GM19395 (cell line): Measurements from ENCODE around the gene EME1.

Experiments used
- ATAC-seq: cut with Tn5 transposase; IDR thresholded peaks from one replicate; pipeline ENCODE4 v1.9.1; 2021; ENCODE audit warnings: mild to moderate bottlenecking, moderate library complexity; ENCODE audit not compliant: unreplicated experiment

Gene EME1

DNA sequence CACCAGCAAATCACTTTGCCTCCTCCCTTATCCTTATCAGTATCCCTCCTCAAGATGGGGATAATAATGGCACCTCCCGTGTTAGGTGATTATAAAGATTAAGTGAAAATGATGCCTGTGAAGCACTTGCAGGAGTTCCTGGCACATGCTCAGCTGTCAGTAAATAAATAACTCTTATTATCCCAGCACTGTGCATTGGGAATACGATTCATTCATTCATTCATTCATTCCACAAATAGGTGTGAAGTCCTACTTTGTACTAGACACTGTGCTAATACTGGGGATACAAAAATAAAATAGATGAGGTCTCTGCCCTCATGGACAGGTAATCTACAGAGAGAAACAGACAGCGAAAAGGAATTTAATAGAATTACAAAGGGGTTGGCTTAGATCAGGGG, 25.1 kb upstream of the EME1 start:
- ATAC-seq: no peak

DNA sequence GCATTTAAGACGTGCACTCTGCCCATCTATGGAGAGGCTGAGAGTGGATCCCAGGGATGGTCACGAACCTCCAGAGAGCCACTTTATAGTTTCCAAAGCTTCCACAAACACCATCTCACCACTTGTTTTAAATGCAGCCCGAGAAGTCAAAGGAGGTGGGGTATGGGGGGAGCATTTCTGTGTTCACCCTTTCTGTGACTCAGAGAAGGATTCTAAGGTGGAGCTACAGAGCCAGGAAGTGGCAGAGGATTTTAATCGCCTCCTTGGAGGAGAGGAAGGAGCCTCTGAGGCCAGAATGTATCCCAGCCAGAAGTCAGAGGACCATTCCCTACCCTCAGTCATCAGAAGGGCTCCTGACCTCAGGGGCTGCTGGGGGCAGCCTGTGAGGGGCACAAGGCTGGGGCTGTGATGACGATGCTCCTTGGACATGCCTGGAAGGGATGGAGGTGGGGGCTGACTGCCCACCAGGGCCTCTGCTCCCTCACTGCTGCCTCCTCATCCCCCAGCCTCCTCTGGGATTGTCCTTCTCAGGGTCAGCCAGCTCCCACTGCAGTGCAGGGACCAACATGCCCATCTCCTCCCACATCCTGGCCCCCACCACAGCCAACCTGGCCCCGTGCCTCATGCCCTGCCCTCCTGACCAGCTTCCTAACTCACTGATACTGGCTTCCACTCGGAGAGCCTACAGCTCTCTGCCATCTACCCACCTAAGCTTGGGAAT, 24.3 kb upstream of the EME1 start:
- no peak for ATAC-seq

DNA sequence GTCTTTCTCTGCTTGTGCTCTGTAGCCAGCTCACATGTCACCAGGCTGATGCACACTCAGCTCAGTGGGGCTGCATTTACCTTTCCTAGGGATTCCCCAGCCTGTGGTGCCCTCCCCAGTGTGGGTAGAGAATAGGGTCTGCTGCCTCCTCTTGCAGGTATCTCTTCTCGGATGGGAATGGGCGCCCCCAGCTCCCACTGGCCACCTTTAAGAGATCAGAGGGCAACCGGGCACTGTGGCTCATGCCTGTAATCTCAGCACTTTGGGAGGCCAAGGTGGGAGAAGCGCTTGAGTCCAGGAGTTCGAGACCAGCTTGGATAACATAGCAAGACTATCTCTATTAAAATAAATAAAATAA, 23.8 kb upstream of the EME1 start:
- no peak for ATAC-seq

DNA sequence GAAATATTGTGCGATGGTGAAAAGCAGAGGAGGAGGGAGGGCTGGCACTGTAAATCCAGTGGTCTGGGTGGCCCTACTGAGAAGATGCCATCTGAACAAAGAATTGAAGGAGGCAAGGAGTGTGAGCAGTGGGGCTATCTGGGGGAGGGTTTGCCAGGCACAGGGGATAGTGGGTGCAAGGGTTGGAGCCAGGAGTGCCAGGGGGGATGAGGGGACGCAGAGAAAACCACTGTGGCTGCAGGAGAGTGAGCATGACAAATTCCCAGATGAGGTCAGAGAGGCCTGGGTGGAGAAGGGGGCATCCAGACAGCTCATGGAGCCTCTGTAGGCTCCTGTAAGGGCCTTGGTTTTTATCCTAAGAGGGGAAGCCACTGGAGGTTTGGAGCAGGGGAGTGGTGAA, 22.3 kb upstream of the EME1 start:
- ATAC-seq: no peak

DNA sequence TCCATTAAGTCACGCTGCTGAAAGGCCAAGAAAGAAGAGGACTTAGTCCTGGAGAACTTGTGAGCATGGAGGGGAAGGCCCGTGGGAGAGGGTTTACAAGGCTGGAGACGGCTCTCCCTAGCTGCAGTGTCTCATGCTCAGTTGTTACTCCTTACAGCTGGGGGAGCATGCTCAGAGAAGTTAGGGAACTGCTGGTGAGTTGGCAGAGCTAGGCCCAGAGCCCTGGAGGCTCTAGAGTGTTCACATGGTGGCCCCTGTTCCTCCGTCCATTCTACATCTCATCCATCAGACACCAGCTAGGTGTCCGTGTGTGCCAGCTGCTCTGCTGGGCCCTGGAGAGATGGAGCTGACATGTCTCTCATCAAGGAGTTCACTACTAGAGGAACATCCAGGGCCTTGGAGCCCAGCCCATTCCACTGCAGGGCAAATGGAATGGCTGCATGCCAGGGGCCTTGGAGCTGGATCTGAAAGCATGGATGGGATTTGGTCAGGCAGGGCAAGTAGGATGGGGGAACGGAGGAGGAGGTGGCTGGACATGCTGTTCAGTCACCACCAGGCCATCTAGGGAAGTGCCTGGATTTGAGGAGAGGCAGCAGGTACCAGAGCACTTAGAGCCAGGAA, 20.8 kb upstream of the EME1 start:
- no peak for ATAC-seq

DNA sequence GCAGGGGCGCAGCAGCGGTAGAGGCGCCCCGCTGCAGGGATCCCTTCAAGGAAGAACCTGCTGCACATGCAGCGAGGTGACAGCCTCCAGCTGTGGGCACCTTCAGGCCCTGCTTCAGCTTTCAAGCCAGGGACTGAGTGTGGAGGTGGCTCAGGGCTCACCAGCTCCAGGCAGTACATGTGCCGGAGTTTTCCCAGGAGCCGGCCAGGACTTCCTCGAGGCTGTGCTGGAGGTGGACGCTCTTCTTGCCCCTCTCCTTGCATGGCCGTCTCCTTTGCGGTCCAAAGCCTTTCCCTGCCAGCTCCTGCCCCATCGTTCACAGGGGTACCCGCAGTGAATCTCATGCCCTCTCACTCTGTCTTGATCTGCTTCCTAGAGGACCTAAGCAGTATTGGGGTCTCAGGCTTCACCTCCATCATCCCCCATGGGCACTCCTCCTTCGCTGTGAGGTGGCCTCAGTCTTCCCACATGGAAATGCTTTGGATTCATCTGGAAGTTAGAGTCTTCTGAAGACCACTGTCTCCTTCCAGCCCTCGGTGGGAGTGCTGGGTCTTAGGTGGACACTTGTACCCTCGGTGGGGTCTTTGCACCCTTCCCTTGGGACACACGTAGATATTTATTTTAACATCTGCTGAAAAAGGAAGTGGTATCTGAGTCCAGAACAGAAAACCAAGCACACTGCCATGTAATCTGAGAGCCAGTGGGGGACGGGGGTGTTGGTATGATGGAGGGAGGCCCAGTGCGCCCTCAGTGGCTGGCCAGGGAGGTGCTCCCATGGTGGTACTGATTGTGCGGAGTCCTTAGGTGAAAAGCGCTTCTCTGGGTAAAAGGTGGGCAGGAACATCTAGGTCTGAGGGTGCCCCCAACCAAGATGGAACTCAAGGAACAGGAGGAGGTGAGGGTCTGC, 20.1 kb upstream of the EME1 start:
- no peak for ATAC-seq

DNA sequence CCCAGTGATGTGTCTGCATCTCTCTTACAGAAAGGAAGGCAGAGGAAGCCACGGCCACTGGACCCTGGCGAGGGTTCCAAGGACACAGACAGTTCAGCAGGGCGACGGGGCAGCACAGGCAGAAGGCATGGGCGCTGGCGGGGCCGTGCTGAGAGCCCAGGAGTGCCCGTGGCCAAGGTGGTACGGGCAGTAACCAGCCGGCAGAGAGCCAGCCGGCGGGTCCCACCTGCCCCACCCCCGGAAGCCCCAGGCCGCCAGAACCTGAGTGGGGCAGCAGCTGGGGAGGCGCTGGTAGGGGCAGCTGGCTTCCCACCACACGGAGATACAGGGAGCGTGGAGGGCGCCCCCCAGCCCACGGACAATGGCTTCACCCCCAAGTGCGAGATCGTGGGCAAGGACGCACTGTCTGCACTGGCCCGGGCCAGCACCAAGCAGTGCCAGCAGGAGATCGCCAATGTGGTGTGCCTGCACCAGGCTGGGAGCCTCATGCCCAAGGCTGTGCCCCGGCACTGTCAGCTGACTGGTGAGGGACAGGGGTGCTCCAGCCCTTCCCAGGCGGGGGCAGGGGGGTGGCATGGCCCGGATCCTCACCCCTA, 19.3 kb upstream of the EME1 start:
- ATAC-seq: no peak

DNA sequence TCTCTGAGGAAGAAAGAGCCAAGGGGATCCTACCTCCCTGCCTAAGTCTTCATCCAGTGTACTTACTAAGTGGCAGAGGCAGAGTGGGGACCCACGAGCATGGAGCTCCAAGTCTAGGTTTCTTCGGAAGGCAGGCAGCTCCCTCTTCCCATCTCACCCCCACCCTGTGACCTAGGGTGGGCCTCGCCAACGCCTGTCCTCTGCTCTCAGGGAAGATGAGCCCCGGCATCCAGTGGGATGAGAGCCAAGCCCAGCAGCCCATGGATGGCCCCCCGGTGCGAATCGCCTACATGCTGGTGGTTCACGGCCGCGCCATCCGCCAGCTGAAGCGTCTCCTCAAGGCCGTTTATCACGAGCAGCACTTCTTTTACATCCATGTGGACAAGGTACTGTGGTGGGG, 18.8 kb upstream of the EME1 start:
- ATAC-seq: no peak

DNA sequence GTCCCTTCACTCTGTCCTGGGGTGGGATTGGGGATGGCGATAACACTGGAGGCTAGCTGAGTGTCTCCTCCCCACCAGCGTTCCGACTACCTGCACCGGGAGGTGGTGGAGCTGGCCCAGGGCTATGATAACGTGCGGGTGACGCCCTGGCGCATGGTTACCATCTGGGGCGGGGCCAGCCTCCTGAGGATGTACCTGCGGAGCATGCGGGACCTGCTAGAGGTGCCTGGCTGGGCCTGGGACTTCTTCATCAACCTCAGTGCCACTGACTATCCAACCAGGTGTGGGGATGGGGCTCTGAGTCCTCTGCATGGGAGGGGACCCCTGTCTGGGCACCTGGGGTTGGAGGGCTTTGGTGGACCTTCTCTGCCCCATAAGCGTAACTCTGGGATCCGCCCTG, 18.3 kb upstream of the EME1 start:
- ATAC-seq: no peak

DNA sequence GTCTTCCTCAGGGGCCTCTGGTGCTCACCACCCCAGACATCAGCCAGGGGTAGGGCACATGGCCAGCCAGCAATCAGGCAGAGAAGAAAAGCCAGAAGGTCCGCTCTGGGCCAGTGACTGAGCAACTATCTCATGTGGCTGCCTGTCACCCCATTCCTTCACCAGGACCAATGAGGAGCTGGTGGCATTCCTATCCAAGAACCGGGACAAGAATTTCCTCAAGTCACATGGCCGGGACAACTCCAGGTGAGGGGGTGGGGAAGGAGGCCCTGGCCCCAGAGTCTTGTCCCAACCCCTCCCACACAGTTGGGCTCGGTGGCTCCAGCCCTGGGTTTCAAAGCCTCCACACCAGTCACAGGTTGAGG, 17.7 kb upstream of the EME1 start:
- no peak for ATAC-seq

DNA sequence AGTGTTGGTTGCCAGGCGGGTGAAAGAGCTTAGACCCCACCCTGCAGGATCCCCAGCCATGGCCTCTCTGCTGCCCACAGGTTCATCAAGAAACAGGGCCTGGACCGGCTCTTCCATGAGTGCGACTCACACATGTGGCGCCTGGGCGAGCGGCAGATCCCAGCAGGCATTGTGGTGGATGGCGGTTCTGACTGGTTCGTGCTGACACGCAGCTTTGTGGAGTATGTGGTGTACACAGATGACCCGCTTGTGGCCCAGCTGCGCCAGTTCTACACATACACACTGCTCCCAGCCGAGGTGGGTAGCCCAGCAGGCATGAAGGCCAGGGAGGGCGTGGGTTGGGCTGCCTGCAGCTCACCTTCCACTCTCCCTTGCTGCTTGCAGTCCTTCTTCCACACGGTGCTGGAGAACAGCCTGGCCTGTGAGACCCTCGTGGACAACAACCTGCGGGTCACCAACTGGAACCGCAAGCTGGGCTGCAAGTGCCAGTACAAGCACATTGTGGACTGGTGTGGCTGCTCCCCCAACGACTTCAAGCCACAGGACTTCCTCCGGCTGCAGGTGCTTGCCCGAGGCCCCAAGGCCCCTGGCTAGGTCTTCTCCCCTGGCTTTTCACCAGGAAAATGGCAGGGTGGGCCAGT, 17.2 kb upstream of the EME1 start:
- no peak for ATAC-seq

DNA sequence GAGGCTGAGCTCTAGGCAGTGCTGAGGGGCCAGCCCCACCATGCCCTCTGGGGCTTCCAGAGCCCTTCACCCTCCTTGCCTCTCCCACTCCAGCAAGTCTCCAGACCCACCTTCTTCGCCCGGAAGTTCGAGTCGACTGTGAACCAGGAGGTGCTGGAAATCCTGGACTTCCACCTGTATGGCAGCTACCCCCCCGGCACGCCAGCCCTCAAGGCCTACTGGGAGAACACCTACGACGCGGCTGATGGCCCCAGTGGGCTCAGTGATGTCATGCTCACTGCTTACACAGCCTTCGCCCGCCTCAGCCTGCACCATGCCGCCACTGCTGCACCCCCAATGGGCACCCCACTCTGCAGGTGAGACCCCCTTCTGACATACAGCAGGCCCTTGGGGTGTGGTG, 16.6 kb upstream of the EME1 start:
- no peak for ATAC-seq

DNA sequence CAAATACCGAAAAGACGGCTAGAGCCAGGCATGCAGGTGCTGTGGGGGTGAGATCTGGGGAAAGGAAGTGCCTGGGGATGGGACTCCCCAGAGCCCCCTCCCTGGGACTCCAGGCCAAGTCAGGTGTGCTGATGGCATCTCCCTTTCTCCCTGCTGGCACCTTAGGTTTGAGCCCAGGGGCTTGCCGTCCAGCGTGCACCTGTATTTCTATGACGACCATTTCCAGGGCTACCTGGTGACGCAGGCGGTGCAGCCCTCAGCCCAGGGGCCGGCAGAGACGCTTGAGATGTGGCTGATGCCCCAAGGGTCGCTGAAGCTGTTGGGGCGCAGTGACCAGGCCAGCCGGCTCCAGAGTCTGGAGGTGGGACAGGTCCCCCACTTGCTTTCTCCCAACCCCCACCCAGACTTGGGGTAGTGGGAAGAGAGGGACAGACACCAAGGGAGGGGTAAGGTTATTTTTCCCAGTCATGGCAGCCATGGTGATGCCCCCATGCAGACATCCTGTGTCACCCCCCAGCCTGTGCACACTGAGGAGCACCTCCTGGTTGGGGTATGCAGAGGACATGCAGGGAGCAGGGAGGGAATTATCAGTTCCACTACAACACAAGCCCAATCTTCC, 16.0 kb upstream of the EME1 start:
- ATAC-seq: no peak

DNA sequence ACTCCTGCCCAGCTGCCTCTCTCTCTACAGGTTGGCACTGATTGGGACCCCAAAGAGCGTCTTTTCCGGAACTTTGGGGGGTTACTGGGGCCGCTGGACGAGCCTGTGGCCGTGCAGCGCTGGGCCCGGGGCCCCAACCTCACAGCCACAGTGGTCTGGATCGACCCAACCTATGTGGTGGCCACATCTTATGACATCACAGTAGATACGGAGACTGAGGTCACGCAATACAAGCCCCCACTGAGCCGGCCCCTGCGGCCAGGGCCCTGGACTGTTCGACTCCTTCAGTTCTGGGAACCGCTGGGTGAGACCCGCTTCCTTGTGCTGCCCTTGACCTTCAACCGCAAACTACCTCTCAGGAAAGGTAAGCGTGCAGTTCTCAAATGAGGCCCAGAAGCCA, 14.9 kb upstream of the EME1 start:
- ATAC-seq: no peak

DNA sequence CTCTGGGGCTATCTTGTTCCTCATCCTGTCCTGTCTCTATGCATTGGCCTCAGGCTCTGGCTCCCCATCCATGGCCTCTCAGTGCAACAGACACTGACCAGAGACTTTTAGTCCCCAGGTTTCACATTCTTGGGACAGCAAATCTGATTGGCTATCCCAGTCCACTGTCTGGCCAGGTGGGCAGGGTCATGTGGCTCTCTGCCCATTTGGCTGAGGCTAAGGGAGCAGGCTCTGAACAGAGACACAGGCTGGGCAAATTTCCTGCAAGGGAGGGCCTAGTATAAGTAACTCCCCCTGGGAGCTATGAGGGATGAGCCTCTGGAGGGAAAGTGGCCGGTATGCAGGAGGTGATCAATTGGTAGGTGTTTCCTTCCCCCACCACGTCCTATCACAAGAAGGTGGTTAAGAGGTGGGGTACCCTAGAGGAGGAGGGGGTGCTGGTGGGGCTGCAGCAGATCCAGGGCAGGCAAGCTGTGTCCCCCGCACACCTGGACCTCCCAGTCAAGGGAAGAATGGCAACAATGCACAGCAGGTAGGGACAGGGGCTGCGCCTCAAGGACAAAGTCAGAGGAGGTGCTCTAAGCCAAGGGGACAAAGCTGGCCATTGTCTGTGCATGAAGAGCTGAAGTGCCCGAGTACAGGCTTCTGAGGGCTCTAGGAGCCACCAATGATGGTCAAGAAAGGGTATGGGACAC, 13.9 kb upstream of the EME1 start:
- no peak for ATAC-seq

DNA sequence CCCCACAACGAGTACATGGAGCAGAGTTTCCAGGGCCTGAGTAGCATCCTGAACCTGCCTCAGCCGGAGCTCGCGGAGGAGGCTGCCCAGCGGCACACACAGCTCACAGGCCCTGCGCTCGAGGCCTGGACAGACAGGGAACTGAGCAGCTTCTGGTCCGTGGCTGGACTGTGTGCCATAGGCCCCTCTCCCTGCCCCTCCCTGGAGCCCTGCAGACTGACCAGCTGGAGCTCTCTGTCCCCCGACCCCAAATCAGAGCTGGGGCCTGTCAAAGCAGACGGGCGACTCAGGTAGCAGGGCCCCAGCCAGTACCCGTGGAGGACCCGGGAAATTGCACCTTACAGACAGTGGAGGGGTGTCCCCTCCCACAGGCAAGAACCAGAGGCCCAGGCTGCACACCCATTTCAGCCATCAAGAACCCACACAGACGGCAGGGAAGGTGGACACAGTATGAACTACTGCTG, 13.0 kb upstream of the EME1 start:
- ATAC-seq: no peak

DNA sequence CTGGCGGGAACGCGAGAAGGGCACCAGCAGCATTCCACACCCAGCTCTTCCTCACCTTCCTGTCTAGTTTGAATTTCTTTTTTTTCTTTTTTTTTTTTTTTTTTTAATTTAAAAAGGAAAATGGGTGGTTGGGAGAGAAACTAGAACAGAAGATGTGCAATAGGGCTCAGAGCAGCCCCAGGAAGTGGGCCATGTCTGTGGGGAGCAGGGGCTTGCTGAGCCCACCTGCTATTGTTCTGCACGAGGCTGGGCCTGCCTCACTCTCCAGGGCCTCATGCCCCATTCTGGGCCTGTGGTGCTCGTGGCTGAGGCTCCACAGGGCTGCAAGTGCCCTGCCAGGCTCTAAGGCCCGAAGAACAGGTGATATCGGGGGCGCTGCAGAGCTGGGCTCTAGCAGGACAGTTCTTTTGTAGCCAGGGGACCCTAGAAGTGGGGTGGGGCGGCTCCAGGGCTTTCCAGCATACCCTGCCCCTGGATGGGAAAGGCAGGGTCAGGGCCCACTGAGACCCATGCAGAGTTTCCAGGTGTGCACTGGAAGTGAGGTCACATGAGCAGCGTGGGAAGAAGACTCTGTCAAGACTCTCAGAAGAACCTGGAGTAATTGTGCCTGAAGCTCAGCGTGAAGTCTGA, 12.4 kb upstream of the EME1 start:
- no peak for ATAC-seq

DNA sequence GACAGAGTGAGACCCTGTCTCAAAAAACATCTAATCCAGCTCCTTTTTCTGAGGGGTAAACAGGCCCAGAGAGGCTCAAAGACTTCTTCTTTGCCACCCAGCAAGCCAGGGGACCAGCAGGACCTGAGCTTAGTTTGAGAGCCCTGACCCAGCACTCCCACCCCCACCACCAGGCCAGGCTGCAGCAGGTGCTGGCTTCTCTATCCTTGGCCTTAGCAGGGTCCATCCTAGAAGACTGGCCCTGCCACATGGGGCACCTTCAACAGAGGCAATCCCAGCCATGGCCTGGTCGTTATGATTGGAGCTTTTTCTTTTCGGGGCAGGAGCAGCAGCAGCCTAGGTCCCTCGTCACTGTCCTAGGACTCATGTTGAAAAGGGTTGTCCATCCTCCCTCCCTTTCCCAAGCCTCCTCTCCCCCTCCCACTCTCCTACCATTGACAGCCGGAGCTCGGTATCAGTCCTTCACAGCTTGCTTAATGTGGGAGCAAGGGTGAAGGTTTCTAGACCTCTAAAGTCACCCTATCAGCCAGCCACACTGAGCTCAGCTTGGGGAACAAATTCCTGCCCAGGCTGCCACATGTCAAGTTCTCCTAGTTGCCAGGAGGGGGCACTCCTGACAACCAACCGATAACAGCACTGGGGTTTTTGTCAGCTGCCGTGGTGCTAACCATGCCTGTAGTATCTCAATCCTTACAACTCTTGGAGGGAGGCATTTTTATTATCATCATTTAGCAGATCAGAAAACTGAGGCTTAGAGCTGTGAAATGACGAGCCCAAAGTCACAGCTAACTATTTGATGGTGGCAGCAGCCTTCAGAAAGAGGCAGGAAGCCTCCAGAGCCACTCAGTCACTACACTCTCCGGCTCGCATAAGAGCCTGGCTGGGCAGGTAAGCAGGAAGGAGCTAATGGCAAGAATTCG, 11.2 kb upstream of the EME1 start:
- ATAC-seq: peak; percentile 49

DNA sequence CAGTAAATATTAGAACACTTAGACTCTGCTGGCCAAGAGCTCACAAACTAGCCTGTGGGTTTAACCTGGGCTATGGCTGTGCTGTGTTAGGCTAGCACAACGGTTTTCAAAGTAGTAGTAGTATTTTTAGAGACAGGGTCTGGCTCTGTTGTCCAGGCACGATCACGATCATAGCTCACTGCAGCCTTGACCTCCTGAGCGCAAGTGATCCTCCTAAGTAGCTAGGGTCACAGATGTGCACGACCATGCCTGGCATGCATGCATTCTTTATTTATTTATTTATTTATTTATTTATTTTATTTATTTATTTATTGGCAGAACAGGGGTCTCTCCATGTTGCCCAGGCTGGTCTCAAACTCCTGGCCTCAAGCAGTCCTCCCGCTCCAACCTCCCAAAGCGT, 10.4 kb upstream of the EME1 start:
- ATAC-seq: no peak
